Activated CD4-positive, alpha-beta T cell treated with anti-CD3 and anti-CD28 coated beads, Interleukin-2, amount 10 ng/mL, durations not matched to agents 24 days and 14 days (primary cell): ENCODE results near the gene SYNJ2. TPM values are rescaled to one million over a fixed set of nuclear protein-coding genes. Genes with fewer than 3 reads are reported as not detected.

ENCODE experiments used
- DNase-seq: peaks from one replicate; pipeline ENCODE4 v3.0.0; 2022
- H3K27ac Mint-ChIP-seq: one replicate; pipeline ENCODE4 v1.8.0; 2022; ENCODE audit warnings: mild to moderate bottlenecking, mixed read lengths
- H3K27me3 Mint-ChIP-seq: one replicate; pipeline ENCODE4 v1.8.0; 2022; ENCODE audit warnings: mixed read lengths
- H3K36me3 Mint-ChIP-seq: one replicate; pipeline ENCODE4 v1.8.0; 2022; ENCODE audit warnings: low read depth, mild to moderate bottlenecking, mixed read lengths
- H3K4me1 Mint-ChIP-seq: one replicate; pipeline ENCODE4 v1.8.0; 2021; ENCODE audit warnings: mixed read lengths
- H3K4me3 Mint-ChIP-seq: one replicate; pipeline ENCODE4 v1.8.0; 2022; ENCODE audit warnings: mild to moderate bottlenecking, moderate library complexity, mixed read lengths
- H3K9me3 Mint-ChIP-seq: one replicate; pipeline ENCODE4 v1.8.0; 2021; ENCODE audit warnings: mixed read lengths
- intact Hi-C: fragments of 100-400 bp; cut with micrococcal nuclease; formaldehyde crosslinking; loops from one replicate; pipeline ENCODE4 v1.15.1; 2023
- total RNA-seq: library from RNA; stranded (reverse); gene quantifications from 2 replicates; pipeline ENCODE4 v1.2.3, GENCODE V29; 2022

The SYNJ2 gene
- total RNA-seq, 1 donor from 2014 or later = 22.2 TPM

- Mint-ChIP-seq H3K9me3 (no peaks in the 10 kb centered on the region), H3K4me3 (no peak overlapping the region), H3K4me1 (peaks cover 24% of the 10 kb centered on the region), H3K27me3 (no peaks in the 10 kb centered on the region), H3K36me3 (peaks cover 56% of the 10 kb centered on the region), H3K27ac (no peak overlapping the region)
- intact Hi-C loops = loop anchor here (5.0 kb wide), 1 partner anchor 756 kb away; no protein-coding TSS in a partner anchor
- no peak for DNase-seq
These were observed 92.1 kb downstream of the SYNJ2 start for GRCh38 chr6:158073776-158074175.

GRCh38 chr6:158076548-158076947, 94.9 kb downstream of the SYNJ2 start:
- peaks cover 6% of the 10 kb centered on the region for H3K4me1 Mint-ChIP-seq
- DNase-seq = no peak
- no peak overlapping the region for H3K27ac Mint-ChIP-seq
- H3K36me3 Mint-ChIP-seq = peaks cover 53% of the 10 kb centered on the region
- no peaks in the 10 kb centered on the region for H3K9me3 Mint-ChIP-seq
- intact Hi-C loops = no loop called here
- no peak overlapping the region for H3K4me3 Mint-ChIP-seq
- no peaks in the 10 kb centered on the region for H3K27me3 Mint-ChIP-seq

- peaks cover 52% of the 10 kb centered on the region for H3K36me3 Mint-ChIP-seq
- no peak for DNase-seq
- no peaks in the 10 kb centered on the region for H3K27me3 Mint-ChIP-seq
- no peaks in the 10 kb centered on the region for H3K9me3 Mint-ChIP-seq
- no peak overlapping the region for H3K4me3 Mint-ChIP-seq
- H3K27ac Mint-ChIP-seq = no peak overlapping the region
- no peaks in the 10 kb centered on the region for H3K4me1 Mint-ChIP-seq
- intact Hi-C loops = no loop called here
These were observed 96.0 kb downstream of the SYNJ2 start for GRCh38 chr6:158077676-158078075.

GRCh38 chr6:158078320-158078719, 96.7 kb downstream of the SYNJ2 start:
- Mint-ChIP-seq H3K27ac (no peak overlapping the region), H3K9me3 (no peaks in the 10 kb centered on the region), H3K4me1 (no peaks in the 10 kb centered on the region), H3K36me3 (peaks cover 58% of the 10 kb centered on the region), H3K27me3 (no peaks in the 10 kb centered on the region), H3K4me3 (no peak overlapping the region)
- no peak for DNase-seq
- intact Hi-C loops = no loop called here

- no peaks in the 10 kb centered on the region for H3K9me3 Mint-ChIP-seq
- DNase-seq = no peak
- peaks cover 61% of the 10 kb centered on the region for H3K36me3 Mint-ChIP-seq
- H3K27ac Mint-ChIP-seq = no peak overlapping the region
- no peak overlapping the region for H3K4me3 Mint-ChIP-seq
- peaks cover 4% of the 10 kb centered on the region for H3K4me1 Mint-ChIP-seq
- no peaks in the 10 kb centered on the region for H3K27me3 Mint-ChIP-seq
- intact Hi-C loops = no loop called here
These were observed 99.4 kb downstream of the SYNJ2 start for GRCh38 chr6:158080849-158081656.

GRCh38 chr6:158081657-158081935, 99.9 kb downstream of the SYNJ2 start:
- Mint-ChIP-seq H3K4me3 (no peak overlapping the region), H3K4me1 (peaks cover 9% of the 10 kb centered on the region), H3K36me3 (peaks cover 60% of the 10 kb centered on the region), H3K27me3 (no peaks in the 10 kb centered on the region), H3K9me3 (no peaks in the 10 kb centered on the region), H3K27ac (no peak overlapping the region)
- intact Hi-C loops = no loop called here
- no peak for DNase-seq

GRCh38 chr6:158083455-158084325, 102.0 kb downstream of the SYNJ2 start:
- Mint-ChIP-seq H3K27me3 (no peaks in the 10 kb centered on the region), H3K4me1 (peaks cover 10% of the 10 kb centered on the region), H3K9me3 (no peaks in the 10 kb centered on the region), H3K4me3 (no peak overlapping the region), H3K27ac (no peak overlapping the region), H3K36me3 (peaks cover 57% of the 10 kb centered on the region)
- intact Hi-C loops = no loop called here
- no peak for DNase-seq

GRCh38 chr6:158085261-158086053, 103.8 kb downstream of the SYNJ2 start:
- no peak for DNase-seq
- H3K27me3 Mint-ChIP-seq = no peaks in the 10 kb centered on the region
- intact Hi-C loops = no loop called here
- H3K4me3 Mint-ChIP-seq = no peak overlapping the region
- H3K27ac Mint-ChIP-seq = no peak overlapping the region
- peaks cover 10% of the 10 kb centered on the region for H3K4me1 Mint-ChIP-seq
- H3K36me3 Mint-ChIP-seq = peaks cover 67% of the 10 kb centered on the region
- no peaks in the 10 kb centered on the region for H3K9me3 Mint-ChIP-seq

- no peaks in the 10 kb centered on the region for H3K9me3 Mint-ChIP-seq
- intact Hi-C loops = no loop called here
- H3K4me1 Mint-ChIP-seq = peaks cover 10% of the 10 kb centered on the region
- H3K4me3 Mint-ChIP-seq = peak overlapping the region; percentile 15
- peaks cover 60% of the 10 kb centered on the region for H3K36me3 Mint-ChIP-seq
- H3K27ac Mint-ChIP-seq = no peak overlapping the region
- no peaks in the 10 kb centered on the region for H3K27me3 Mint-ChIP-seq
- no peak for DNase-seq
These were observed 104.4 kb downstream of the SYNJ2 start for GRCh38 chr6:158086054-158086503.

GRCh38 chr6:158086504-158087223, 105.0 kb downstream of the SYNJ2 start:
- Mint-ChIP-seq H3K27me3 (no peaks in the 10 kb centered on the region), H3K4me1 (peaks cover 10% of the 10 kb centered on the region), H3K27ac (no peak overlapping the region), H3K9me3 (no peaks in the 10 kb centered on the region), H3K36me3 (peaks cover 60% of the 10 kb centered on the region), H3K4me3 (peak overlapping the region; percentile 15)
- peak; percentile 73 for DNase-seq
- intact Hi-C loops = no loop called here

- H3K36me3 Mint-ChIP-seq = peaks cover 63% of the 10 kb centered on the region
- DNase-seq = no peak
These were observed 105.7 kb downstream of the SYNJ2 start for GRCh38 chr6:158087224-158087867.

GRCh38 chr6:158092806-158093205, 111.1 kb downstream of the SYNJ2 start:
- Mint-ChIP-seq H3K27ac (no peak overlapping the region), H3K4me1 (no peaks in the 10 kb centered on the region), H3K4me3 (no peak overlapping the region), H3K27me3 (no peaks in the 10 kb centered on the region), H3K9me3 (no peaks in the 10 kb centered on the region), H3K36me3 (peaks cover 60% of the 10 kb centered on the region)
- intact Hi-C loops = no loop called here
- no peak for DNase-seq

More at GRCh38 chr6:158087224-158087867, 105.7 kb downstream of the SYNJ2 start:
- Mint-ChIP-seq H3K4me3 (no peak overlapping the region), H3K4me1 (peaks cover 10% of the 10 kb centered on the region), H3K9me3 (no peaks in the 10 kb centered on the region), H3K27ac (no peak overlapping the region), H3K27me3 (no peaks in the 10 kb centered on the region)
- intact Hi-C loops = no loop called here

- no peaks in the 10 kb centered on the region for H3K4me1 Mint-ChIP-seq
- no peaks in the 10 kb centered on the region for H3K9me3 Mint-ChIP-seq
- H3K27me3 Mint-ChIP-seq = no peaks in the 10 kb centered on the region
- peaks cover 46% of the 10 kb centered on the region for H3K36me3 Mint-ChIP-seq
- H3K4me3 Mint-ChIP-seq = no peak overlapping the region
- no peak overlapping the region for H3K27ac Mint-ChIP-seq
- intact Hi-C loops = no loop called here
- no peak for DNase-seq
These were observed 113.4 kb downstream of the SYNJ2 start for GRCh38 chr6:158095031-158095430.
